ENCODE results near the gene PLXNB1. TPM values are rescaled to one million over a fixed set of nuclear protein-coding genes. Genes with fewer than 3 reads are reported as not detected.

PLXNB1 gene
- total and polyA plus RNA-seq, 10 of the 15 experiments (the other 5 are each of a cell fraction or from before 2014, with no cell fraction given): 0.18 to 15.1 (median 5.3) TPM

- FAIRE-seq (no peak), ATAC-seq (no peak), DNase-seq (ENCODE audit: low read depth, low spot score) (no peak)
- TF ChIP-seq ELK1 (IDR thresholded peaks at IDR 0.05; ENCODE audit: low read depth, low read length): no peak
- Histone ChIP-seq H3K4me2 (ENCODE audit: control insufficient read depth, insufficient read depth) (no peak overlapping the region), H3K79me2 (ENCODE audit: control insufficient read depth, insufficient read depth, low read length) (no peaks in the 10 kb centered on the region), H4K20me1 (ENCODE audit: control insufficient read depth, insufficient read depth) (no peaks in the 10 kb centered on the region), H3K27ac (ENCODE audit: control insufficient read depth, insufficient read depth) (no peak overlapping the region), H3K4me1 (ENCODE audit: control insufficient read depth, insufficient read depth, low read length) (no peaks in the 10 kb centered on the region), H3K36me3 (ENCODE audit: control insufficient read depth in 2 of 2, insufficient read depth in 2 of 2, low read length in 1 of 2) (no peaks in the 10 kb centered on the region), H3K4me3 (no peak overlapping the region), H3K9me3 (replicated peaks; ENCODE audit: control insufficient read depth, insufficient read depth, low read length) (no peaks in the 10 kb centered on the region), H2AFZ (ENCODE audit: control insufficient read depth, low read depth, low read length) (no peak overlapping the region), H3K27me3 (replicated peaks in 1 of 2; ENCODE audit: control insufficient read depth in 2 of 2, insufficient read depth in 2 of 2, low read length in 1 of 2) (peaks cover 0 to 3% of the 10 kb centered on the region in 2 experiments; a peak in 2 of 4 replicates), H3K9ac (ENCODE audit: control insufficient read depth, insufficient read depth, low read length) (no peak overlapping the region)
- RAD21 ChIA-PET (ENCODE audit: unreplicated experiment): interaction anchor here (1.9 kb wide), 1 partner anchor 12 kb away, joined by 4 read pairs; no protein-coding TSS in a partner anchor
- SMC1A ChIA-PET (ENCODE audit: uncharacterized antibody, unreplicated experiment): interaction anchor here (1.4 to 1.9 kb wide), 2 partner anchors 48 to 129 kb away, joined by 3 to 6 read pairs; no protein-coding TSS in a partner anchor
- no TSS peak for BruUV-seq (replicated peaks)
- CTCF ChIA-PET: interaction anchor here (3.8 to 4.2 kb wide), 2 partner anchors 13 to 49 kb away, joined by 13 to 17 read pairs; no protein-coding TSS in a partner anchor
- POLR2A ChIA-PET: no interaction called here
- intact Hi-C loops (cut with micrococcal nuclease; ENCODE audit: unreplicated experiment): no loop called here
- in situ Hi-C loops (cut with MboI): no loop called here
These were observed 42.3 kb downstream of the PLXNB1 start for GRCh38 chr3:48387634-48388033.

- no TSS peak for BruUV-seq (replicated peaks)
- CTCF ChIA-PET: no interaction called here
- no peak for FAIRE-seq
These were observed 56.9 kb downstream of the PLXNB1 start for GRCh38 chr3:48372862-48373435.

More at GRCh38 chr3:48372862-48373435, 56.9 kb downstream of the PLXNB1 start:
- Histone ChIP-seq H3K9ac (ENCODE audit: control insufficient read depth, insufficient read depth, low read length) (no peak overlapping the region), H3K36me3 (ENCODE audit: control insufficient read depth in 2 of 2, insufficient read depth in 2 of 2, low read length in 1 of 2) (no peaks in the 10 kb centered on the region), H4K20me1 (ENCODE audit: control insufficient read depth, insufficient read depth) (no peaks in the 10 kb centered on the region), H3K4me3 (no peak overlapping the region), H3K27me3 (replicated peaks in 1 of 2; ENCODE audit: control insufficient read depth in 2 of 2, insufficient read depth in 2 of 2, low read length in 1 of 2) (no peaks in the 10 kb centered on the region; a peak in 1 of 4 replicates), H3K79me2 (ENCODE audit: control insufficient read depth, insufficient read depth, low read length) (no peaks in the 10 kb centered on the region), H2AFZ (ENCODE audit: control insufficient read depth, low read depth, low read length) (no peak overlapping the region), H3K4me2 (ENCODE audit: control insufficient read depth, insufficient read depth) (no peak overlapping the region), H3K9me3 (replicated peaks; ENCODE audit: control insufficient read depth, insufficient read depth, low read length) (no peaks in the 10 kb centered on the region), H3K4me1 (ENCODE audit: control insufficient read depth, insufficient read depth, low read length) (no peaks in the 10 kb centered on the region), H3K27ac (ENCODE audit: control insufficient read depth, insufficient read depth) (no peak overlapping the region)
- ChIA-PET POLR2A (no interaction called here), RAD21 (ENCODE audit: unreplicated experiment) (no interaction called here), SMC1A (ENCODE audit: uncharacterized antibody, unreplicated experiment) (no interaction called here)
- 27% methylated on average over 5 of the region's 5 CpGs for WGBS (ENCODE audit: insufficient coverage, insufficient replicate concordance, low lambda C conversion rate, missing lambda C conversion rate)
- no peak for TF ChIP-seq YY1 (IDR thresholded peaks at IDR 0.05; ENCODE audit: low read depth, low read length)
- TF ChIP-seq KLF5 (IDR thresholded peaks at IDR 0.05; ENCODE audit: partially characterized antibody): no peak
- TF ChIP-seq POLR2A (IDR thresholded peaks at IDR 0.05; ENCODE audit: low read depth, low read length): no peak
- no peak for TF ChIP-seq TBL1XR1 (IDR thresholded peaks at IDR 0.05; ENCODE audit: low read depth, low read length)
- TF ChIP-seq RBBP5 (conservative IDR thresholded peaks at IDR 0.05): no peak
- intact Hi-C loops (cut with micrococcal nuclease; ENCODE audit: unreplicated experiment): no loop called here
- no peak for DNase-seq (ENCODE audit: low read depth, low spot score)
- in situ Hi-C loops (cut with MboI): no loop called here
- ATAC-seq: no peak
